HCT116 (cell line): ENCODE data around the gene EDEM1. TPM values are rescaled to one million over a fixed set of nuclear protein-coding genes. Genes with fewer than 3 reads are reported as not detected.

ENCODE experiments used
- ATAC-seq: fragments of 200-7000 bp; cut with Tn5 transposase; 2 replicates; pipeline ENCODE4 v1.9.1; 2020; ENCODE audit warnings: mild to moderate bottlenecking, moderate library complexity
- BruUV-seq: library from RNA; stranded (reverse); fragments of 400-500 nt; replicated peaks from 2 replicates; lab custom pipeline; 2021; lab: Mats Ljungman, UMichigan
- CTCF ChIA-PET: fragments of 300-600 bp; sonication (Branson Sonifier 250); formaldehyde crosslinking; loops from one replicate; lab custom pipeline; 2021; ENCODE audit warnings: antibody characterized with exemption; lab: Charles Lee
- POLR2A ChIA-PET: fragments of 300-600, 350-600 bp; sonication (Branson Sonifier 250); formaldehyde crosslinking; loops from one replicate; lab custom pipeline; 2021; ENCODE audit warnings: antibody characterized with exemption; lab: Charles Lee
- RAD21 ChIA-PET, 2 experiments: fragments of 300-600 bp; sonication (Branson Sonifier 250); formaldehyde crosslinking; loops; one replicate each; lab custom pipeline; 2023; ENCODE audit warnings: low total read pairs in 2 of 2; ENCODE audit not compliant: uncharacterized antibody in 2 of 2, unreplicated experiment in 2 of 2, low non-redundant PET in 1 of 2; lab: Charles Lee
- DNase-seq: peaks from one replicate; pipeline ENCODE4 v3.0.0-alpha.2; 2010; ENCODE audit warnings: low read depth, low spot score
- H2AFZ ChIP-seq: fragments of 200-600 bp; shearing (Covaris generic), sonication (generic); 2 replicates; pipeline ENCODE4 v1.6.1; 2017; ENCODE audit warnings: low read depth, mixed run types, mixed read lengths, antibody characterized with exemption, low read length; ENCODE audit not compliant: poor library complexity, severe bottlenecking
- H3K27ac ChIP-seq: 2 replicates; pipeline ENCODE4 v1.5.1; 2012; ENCODE audit warnings: low read depth, low read length
- H3K27me3 ChIP-seq: fragments of 200-600 bp; sonication (generic); 2 replicates; pipeline ENCODE4 v1.6.1; 2016; ENCODE audit warnings: mixed run types, low read length, mixed read lengths; ENCODE audit not compliant: insufficient read depth
- H3K36me3 ChIP-seq, 2 experiments: fragments of 200-500 bp in 1 of 2; fragments of 200-600 bp in 1 of 2; sonication (Bioruptor generic) in 1 of 2; sonication (generic) in 1 of 2; 2 replicates each; pipeline versions ENCODE4 v1.5.1 to v1.6.1; 2014 to 2016; ENCODE audit warnings: low read length in 2 of 2, inconsistent platforms in 1 of 2, mixed read lengths in 1 of 2, mixed run types in 1 of 2; ENCODE audit not compliant: insufficient read depth in 2 of 2, control insufficient read depth in 1 of 2
- H3K4me1 ChIP-seq, 2 experiments: fragments of 200-600 bp in 1 of 2; sonication (generic) in 1 of 2; 2 replicates each; pipeline versions ENCODE4 v1.5.1 to v1.6.1; 2012 to 2017; ENCODE audit warnings: low read length in 2 of 2, inconsistent platforms in 1 of 2, mild to moderate bottlenecking in 1 of 2, mixed read lengths in 1 of 2, mixed run types in 1 of 2, moderate library complexity in 1 of 2; ENCODE audit not compliant: insufficient read depth in 2 of 2, control insufficient read depth in 1 of 2
- H3K4me2 ChIP-seq: fragments of 200-600 bp; sonication (generic); 2 replicates; pipeline ENCODE4 v1.6.1; 2017; ENCODE audit warnings: mixed run types, low read length, mixed read lengths
- H3K4me3 ChIP-seq, 2 experiments: fragments of 200-600 bp in 1 of 2; sonication (generic) in 1 of 2; replicated peaks in 1 of 2; 2 replicates each; pipeline ENCODE4 v1.5.1; 2011 to 2016; ENCODE audit warnings: low read length in 2 of 2, control low read depth in 1 of 2, low read depth in 1 of 2, mild to moderate bottlenecking in 1 of 2, mixed read lengths in 1 of 2, mixed run types in 1 of 2
- H3K79me2 ChIP-seq: fragments of 200-600 bp; sonication (generic); 2 replicates; pipeline ENCODE4 v1.6.1; 2017; ENCODE audit warnings: mild to moderate bottlenecking, mixed run types, low read length, moderate library complexity, mixed read lengths; ENCODE audit not compliant: insufficient read depth
- H3K9ac ChIP-seq: fragments of 200-600 bp; sonication (generic); 2 replicates; pipeline ENCODE4 v1.6.1; 2016; ENCODE audit warnings: low read length, mixed read lengths
- H3K9me2 ChIP-seq: fragments of 200-600 bp; sonication (generic), shearing (Covaris generic); 2 replicates; pipeline ENCODE4 v1.6.1; 2017; ENCODE audit warnings: mixed run types, mild to moderate bottlenecking, moderate library complexity; ENCODE audit not compliant: insufficient read depth
- H3K9me3 ChIP-seq, 2 experiments: fragments of 200-500 bp in 1 of 2; fragments of 200-600 bp in 1 of 2; sonication (Bioruptor generic) in 1 of 2; sonication (generic) in 1 of 2; 2 replicates each; pipeline ENCODE4 v1.6.1; 2014 to 2017; ENCODE audit warnings: low read length in 2 of 2, mixed read lengths in 2 of 2, inconsistent platforms in 1 of 2, low read depth in 1 of 2, mild to moderate bottlenecking in 1 of 2, mixed run types in 1 of 2, moderate library complexity in 1 of 2; ENCODE audit not compliant: control insufficient read depth in 1 of 2, insufficient read depth in 1 of 2
- H4K20me1 ChIP-seq: fragments of 200-600 bp; sonication (generic), shearing (Covaris generic); 2 replicates; pipeline ENCODE4 v1.6.1; 2017; ENCODE audit warnings: mixed run types, mild to moderate bottlenecking, moderate library complexity; ENCODE audit not compliant: insufficient read depth
- CTCF ChIP-seq, 3 experiments: fragments of 200-600 bp in 1 of 3; sonication (generic) in 1 of 3; IDR thresholded peaks in 2 of 3; conservative IDR thresholded peaks in 1 of 3; 2 replicates each; pipeline ENCODE4 v1.5.1; 2012 to 2017; ENCODE audit warnings: low read depth in 2 of 3, low read length in 2 of 3, antibody characterized with exemption in 1 of 3, borderline replicate concordance in 1 of 3, control low read depth in 1 of 3, mild to moderate bottlenecking in 1 of 3, mixed read lengths in 1 of 3, mixed run types in 1 of 3, moderate library complexity in 1 of 3; ENCODE audit not compliant: insufficient read depth in 1 of 3
- EZH2 ChIP-seq: fragments of 200-600 bp; sonication (generic); IDR thresholded peaks from 2 replicates; pipeline ENCODE4 v1.6.1; 2017; ENCODE audit warnings: antibody characterized with exemption, mixed run types
- POLR2A ChIP-seq: IDR thresholded peaks from 2 replicates; pipeline ENCODE4 v1.7.0; 2011; ENCODE audit warnings: borderline replicate concordance; ENCODE audit not compliant: insufficient read depth, insufficient read length; ENCODE audit errors: extremely low read depth
- ZBTB33 ChIP-seq: IDR thresholded peaks from 2 replicates; pipeline ENCODE4 v1.6.1; 2011; ENCODE audit warnings: mild to moderate bottlenecking, low read length, moderate library complexity; ENCODE audit not compliant: insufficient replicate concordance; ENCODE audit errors: extremely low read depth
- intact Hi-C: fragments of 100-400 bp; cut with micrococcal nuclease; formaldehyde crosslinking; loops from 2 replicates; pipeline ENCODE4 v1.10.0; 2022
- total RNA-seq: library from RNA; stranded (reverse); gene quantifications from one replicate; pipeline ENCODE4 v1.2.1, GENCODE V29; 2021; ENCODE audit not compliant: unreplicated experiment
- TF ChIP-seq, protein P1 (sequence below): IDR thresholded peaks from 2 replicates; pipeline ENCODE4 v1.6.1; 2012

EDEM1 gene
- total RNA-seq, 1 experiment from 2014 or later: 23.7 TPM

- H3K27ac ChIP-seq: no peak overlapping the region
- H3K36me3 ChIP-seq: 0 out of 4 replicates have a peak, but pooled peaks cover 0 to 3% of the 10 kb centered on the region in 2 experiments
- no peaks in the 10 kb centered on the region; the same call in 1 of the 2 replicates for H4K20me1 ChIP-seq
- no peak overlapping the region for H2AFZ ChIP-seq
- H3K4me3 ChIP-seq: no peak overlapping the region
- no peaks in the 10 kb centered on the region for H3K27me3 ChIP-seq
- peaks cover 4 to 12% of the 10 kb centered on the region in 2 experiments for H3K4me1 ChIP-seq
- H3K9me2 ChIP-seq: no peaks in the 10 kb centered on the region
- H3K9me3 ChIP-seq: no peaks in the 10 kb centered on the region
- intact Hi-C loops: no loop called here
- CTCF ChIA-PET: no interaction called here
- RAD21 ChIA-PET: no interaction called here
- ATAC-seq: no peak
- H3K79me2 ChIP-seq: peaks cover 19% of the 10 kb centered on the region
- BruUV-seq: no TSS peak
- H3K9ac ChIP-seq: no peak overlapping the region
- POLR2A ChIA-PET: no interaction called here
- no peak for DNase-seq
- no peak overlapping the region for H3K4me2 ChIP-seq
- no peak for TF ChIP-seq CTCF (IDR thresholded peaks at IDR 0.05 in 2 of 3, conservative IDR thresholded peaks at IDR 0.05 in 1 of 3; ENCODE audit: borderline replicate concordance in 1 of 3, insufficient read depth in 1 of 3, low read depth in 2 of 3, low read length in 2 of 3)
Measured at GRCh38 chr3:5184499-5184898, 3.0 kb upstream of the EDEM1 start.

GRCh38 chr3:5185093-5185673 is 2.3 kb upstream of the EDEM1 start:
- Histone ChIP-seq H3K9me2 (no peaks in the 10 kb centered on the region), H3K27me3 (no peaks in the 10 kb centered on the region), H4K20me1 (no peaks in the 10 kb centered on the region; the same call in 1 of the 2 replicates), H3K27ac (no peak overlapping the region), H3K4me2 (no peak overlapping the region), H2AFZ (no peak overlapping the region), H3K4me1 (peaks cover 4 to 12% of the 10 kb centered on the region in 2 experiments), H3K36me3 (0 out of 4 replicates have a peak, but pooled peaks cover 0 to 3% of the 10 kb centered on the region in 2 experiments), H3K79me2 (peaks cover 26% of the 10 kb centered on the region), H3K4me3 (no peak overlapping the region)
- DNase-seq: no peak
- ChIA-PET CTCF (no interaction called here), RAD21 (no interaction called here), POLR2A (no interaction called here)
- intact Hi-C loops: loop anchor here (5.0 kb wide), 1 partner anchor 208 kb away; the partner anchor contains the start of gene BHLHE40
- no TSS peak for BruUV-seq
- ATAC-seq: no peak
- TF ChIP-seq EZH2: no peak
- TF ChIP-seq, protein P1, sequence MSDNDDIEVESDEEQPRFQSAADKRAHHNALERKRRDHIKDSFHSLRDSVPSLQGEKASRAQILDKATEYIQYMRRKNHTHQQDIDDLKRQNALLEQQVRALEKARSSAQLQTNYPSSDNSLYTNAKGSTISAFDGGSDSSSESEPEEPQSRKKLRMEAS: no peak
- no peak for TF ChIP-seq POLR2A
- no peak for TF ChIP-seq ZBTB33
- TF ChIP-seq, all 23 proteins: peak for 0
- H3K9ac ChIP-seq: no peak overlapping the region
- H3K9me3 ChIP-seq: no peaks in the 10 kb centered on the region
